HG03159 (cell line): ENCODE results near the gene RAB1A.

Experiments
- ATAC-seq: cut with Tn5 transposase; IDR thresholded peaks from one replicate; pipeline ENCODE4 v1.9.1; 2021; ENCODE audit warnings: mild to moderate bottlenecking, moderate library complexity; ENCODE audit not compliant: unreplicated experiment

Gene RAB1A

GRCh38 chr2:65062843-65063825 is 66.8 kb downstream of the RAB1A start:
- ATAC-seq: no peak

- ATAC-seq: no peak
Measured at GRCh38 chr2:65061910-65062339, 68.0 kb downstream of the RAB1A start.

DNA sequence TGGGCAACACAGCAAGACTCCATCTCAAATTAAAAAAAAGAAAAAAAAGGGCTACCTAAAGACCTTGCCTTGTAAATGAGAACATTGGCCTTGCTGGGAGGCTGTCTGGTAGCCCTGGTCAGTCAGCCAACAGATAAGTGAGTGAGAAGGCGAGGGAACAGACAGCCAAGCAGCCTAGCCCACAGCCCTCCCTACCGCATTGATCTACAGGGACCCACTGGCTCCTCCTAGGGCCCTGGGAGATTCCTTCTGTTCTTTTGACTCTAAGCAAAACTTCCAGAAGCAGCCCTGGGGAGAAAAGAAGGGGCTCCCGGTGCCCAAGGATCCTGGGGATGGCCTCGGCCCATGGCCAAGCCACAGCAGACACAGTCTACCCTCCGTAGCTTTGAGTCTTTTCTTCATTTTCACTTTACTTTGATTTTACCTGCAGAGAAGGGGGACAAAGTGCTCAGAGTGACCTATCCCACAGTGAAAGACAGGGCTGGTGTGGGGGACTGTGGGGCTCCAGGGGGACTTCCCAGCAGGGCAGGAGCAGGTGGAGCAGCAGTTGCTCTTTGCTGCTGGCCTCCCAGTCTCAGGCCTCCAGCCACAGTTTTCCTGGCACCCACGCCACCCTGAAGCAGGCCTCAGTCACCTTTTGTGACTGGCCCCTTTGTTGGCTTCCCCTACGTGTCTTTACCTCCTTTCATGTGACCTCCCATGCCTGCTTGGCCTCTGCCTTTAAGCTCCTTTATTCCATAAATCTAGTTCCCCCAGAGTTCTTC is 68.6 kb downstream of the RAB1A start:
- ATAC-seq: no peak

DNA sequence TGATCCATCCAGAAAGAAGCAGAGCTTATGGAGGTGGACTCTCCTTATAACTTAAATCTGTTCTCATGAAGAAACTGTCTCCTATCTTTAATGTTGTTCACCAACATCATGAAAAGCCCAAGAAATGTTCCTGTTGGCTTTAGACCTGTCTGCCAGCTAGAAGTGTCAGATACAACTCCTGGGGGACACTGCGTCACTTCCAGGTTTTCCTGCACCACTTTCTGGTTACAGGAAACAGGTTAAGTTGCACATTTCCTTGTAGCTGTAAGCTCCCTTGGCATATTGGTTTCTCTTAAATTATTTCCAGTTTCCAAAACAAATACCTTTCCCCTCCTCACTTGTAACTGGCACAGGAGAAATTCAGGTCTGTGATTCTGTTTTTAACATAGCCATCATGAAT is 70.8 kb downstream of the RAB1A start:
- ATAC-seq: no peak

DNA sequence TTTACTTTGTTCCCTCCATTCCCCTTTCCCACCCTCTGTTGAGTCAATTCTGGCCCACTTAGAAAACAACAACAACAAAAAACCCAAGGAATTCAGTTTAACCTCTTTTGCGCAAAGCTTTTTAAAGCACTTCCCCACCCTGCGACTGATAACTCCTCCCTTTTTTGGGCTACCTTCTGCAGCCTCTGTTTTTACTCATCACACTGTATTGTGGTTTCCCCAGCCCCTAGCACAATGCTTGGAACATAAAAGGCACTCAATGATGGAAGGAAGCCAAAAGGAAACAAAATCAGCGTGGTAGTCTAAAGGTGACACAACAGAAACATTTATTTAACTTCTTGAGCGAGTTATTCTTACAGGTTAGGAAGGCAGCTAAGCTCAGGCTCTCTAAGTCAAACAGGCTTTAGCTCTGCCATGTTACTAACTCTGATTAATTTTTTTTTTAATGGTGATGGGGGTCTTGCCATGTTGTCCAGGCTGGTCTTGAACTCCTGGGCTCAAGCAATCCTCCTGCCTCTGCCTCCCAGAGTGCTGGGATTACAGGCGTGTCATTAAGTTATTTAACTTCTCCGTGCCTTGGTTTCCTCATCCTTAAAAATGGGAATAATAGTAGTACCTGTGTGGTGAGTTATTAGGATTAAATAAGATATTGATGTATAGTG is 72.4 kb downstream of the RAB1A start:
- no peak for ATAC-seq

DNA sequence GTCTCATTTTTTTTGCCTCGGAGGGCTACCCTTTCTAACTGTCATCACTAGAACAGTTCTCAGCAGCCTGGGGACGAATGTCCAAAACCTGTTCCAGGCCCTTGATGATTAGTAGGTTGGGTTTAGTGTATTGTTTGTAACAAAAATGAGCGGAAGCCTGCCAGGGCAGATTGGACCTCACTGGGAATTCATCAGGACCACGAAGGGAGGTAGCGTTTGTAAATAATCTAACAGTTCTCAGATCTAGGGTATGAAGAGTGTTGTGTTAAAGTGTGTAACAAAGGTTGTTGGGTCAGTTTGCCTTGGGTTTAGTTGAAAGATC is 72.9 kb downstream of the RAB1A start:
- no peak for ATAC-seq

DNA sequence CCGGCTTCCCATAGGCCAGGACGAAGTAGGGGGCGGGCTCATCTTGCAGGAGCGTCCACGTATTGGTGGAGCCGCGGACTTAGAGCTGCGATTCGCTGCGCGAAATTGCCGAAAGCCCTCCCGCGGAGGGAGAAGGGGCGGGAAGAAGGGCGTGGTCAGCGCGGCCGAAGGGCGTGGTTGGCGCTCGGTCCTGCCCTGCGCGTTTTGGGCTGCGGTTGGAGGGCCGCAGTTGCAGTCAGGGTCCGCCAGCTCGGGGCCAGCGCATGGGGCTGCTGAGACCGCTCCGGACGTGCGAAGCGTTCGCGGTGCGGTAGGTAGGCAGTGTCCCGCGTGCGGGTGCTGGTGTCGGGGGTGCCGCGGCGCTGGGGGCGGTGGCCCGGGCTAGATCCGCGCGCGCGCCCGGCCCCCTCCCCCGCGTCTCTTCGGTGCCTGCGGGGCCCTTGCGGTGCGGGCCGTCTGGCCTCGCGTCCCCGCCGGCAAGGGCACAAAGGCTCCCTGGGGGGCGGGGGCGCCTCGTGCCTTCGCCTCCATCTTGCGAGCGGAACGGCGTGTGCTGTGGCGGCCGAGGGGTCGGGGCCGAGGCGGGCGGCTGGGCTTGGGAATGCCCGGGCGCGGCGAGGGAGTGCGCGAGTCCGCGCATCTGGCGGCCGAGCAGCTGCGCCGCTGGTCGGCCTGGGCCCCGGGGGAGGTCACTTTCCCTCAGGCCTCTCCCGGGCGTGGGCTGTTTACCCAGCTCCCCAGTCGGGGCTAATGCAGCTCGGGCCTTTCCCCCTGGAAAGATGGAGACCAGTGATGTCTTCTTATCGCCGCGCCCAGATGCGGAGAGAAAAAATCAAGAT is 73.5 kb downstream of the RAB1A start, which contains the start of gene CEP68:
Gene CEP68, plus strand, starts transcription at position 202 of the 839 bp plus-strand sequence. CDS start 13,029 bp downstream, outside the sequence.
- ATAC-seq: peak; percentile 81

- peak; percentile 35 for ATAC-seq
Measured at GRCh38 chr2:65055422-65056214, 74.3 kb downstream of the RAB1A start.

DNA sequence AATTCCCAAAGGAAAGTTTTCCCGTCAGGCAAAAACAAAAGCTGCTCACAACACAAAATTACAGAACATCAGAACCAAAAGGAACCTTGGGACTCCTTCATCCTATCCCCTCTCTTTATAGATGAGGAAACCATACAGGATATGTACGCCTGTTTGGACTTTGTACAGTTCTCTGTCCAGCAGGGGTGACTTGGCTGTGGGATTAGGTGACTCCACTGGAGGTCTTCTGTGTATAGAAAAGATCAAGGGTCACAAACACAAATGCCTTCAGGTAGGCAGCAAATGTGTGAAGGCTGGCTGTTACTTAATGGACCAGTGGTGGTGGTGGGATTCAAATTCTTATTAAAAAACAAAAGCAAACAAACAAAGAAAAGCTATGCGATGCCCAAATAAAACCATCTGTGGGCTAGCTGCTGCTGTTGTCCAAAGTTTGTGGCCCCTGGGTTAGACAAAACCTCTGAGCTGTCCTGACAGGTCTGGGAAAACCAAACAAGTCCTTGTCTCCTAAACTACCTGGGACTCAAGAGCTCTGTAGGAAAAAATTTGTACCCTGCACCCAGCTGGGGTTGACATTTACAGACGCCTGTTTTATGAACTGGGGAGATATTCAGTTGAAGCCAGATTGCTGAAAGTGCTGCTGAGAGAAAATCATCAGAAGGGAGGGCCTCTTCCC is 75.0 kb downstream of the RAB1A start:
- ATAC-seq: no peak

- ATAC-seq: peak; percentile 55
Measured at GRCh38 chr2:65053199-65053598, 76.7 kb downstream of the RAB1A start.

- ATAC-seq: no peak
Measured at GRCh38 chr2:65050931-65051330, 79.0 kb downstream of the RAB1A start.

GRCh38 chr2:65049010-65049639 is 80.8 kb downstream of the RAB1A start:
- ATAC-seq: no peak

DNA sequence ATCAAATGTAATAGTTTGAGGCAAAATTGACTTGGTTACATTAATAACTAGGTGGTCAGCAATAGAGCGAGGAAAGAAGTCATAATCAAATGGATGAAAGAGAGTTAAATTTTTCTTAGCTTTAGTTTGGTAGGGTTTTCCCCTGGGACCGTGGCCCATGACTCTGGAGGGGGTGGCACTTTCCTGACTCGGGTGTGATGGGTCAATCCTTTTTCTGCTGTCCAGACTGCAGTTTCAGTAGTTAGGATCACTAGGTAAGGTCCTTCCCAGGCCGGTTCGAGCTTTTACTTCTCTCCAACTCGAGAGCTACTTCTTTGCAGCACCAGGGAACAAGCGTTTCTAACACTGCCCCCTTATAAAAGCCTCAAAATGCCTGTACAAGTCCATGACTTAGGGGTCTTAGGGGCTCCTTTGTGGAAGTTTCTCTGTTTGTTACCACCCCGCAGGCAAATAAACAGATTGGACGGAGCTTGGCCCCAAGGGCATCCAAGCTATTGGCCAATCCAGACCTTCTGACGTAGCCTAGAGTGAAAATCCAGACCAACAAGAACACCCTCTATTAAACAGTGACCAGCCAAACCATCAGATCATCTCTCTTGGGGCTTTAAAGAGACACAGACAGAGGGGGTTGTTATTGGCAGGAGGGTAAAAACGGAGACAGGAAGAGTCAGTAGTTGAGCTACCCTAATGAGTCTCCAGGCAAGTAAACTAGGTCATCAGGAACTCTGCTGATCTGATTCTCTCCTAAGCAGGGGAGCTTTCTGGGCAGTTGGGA is 83.1 kb downstream of the RAB1A start:
- no peak for ATAC-seq

DNA sequence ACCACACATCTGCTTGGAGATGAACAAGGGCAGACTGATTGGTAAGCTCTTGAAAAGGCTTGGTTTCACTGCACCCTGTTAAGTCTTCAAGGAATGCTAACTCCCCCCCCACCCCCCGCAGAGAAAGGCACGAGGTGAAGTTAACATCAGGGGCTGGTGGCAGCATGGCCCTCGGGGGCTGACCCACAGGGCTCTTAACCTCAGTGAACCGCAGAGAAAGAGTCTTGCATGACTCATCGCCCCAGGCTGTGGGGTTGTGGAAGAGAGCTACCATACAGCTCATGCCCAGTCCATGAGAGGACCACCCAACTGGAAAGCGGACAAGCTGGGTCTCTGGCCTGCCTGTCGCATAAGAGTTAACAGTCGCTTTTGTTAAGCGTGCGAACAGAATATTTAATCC is 84.3 kb downstream of the RAB1A start:
- ATAC-seq: no peak

DNA sequence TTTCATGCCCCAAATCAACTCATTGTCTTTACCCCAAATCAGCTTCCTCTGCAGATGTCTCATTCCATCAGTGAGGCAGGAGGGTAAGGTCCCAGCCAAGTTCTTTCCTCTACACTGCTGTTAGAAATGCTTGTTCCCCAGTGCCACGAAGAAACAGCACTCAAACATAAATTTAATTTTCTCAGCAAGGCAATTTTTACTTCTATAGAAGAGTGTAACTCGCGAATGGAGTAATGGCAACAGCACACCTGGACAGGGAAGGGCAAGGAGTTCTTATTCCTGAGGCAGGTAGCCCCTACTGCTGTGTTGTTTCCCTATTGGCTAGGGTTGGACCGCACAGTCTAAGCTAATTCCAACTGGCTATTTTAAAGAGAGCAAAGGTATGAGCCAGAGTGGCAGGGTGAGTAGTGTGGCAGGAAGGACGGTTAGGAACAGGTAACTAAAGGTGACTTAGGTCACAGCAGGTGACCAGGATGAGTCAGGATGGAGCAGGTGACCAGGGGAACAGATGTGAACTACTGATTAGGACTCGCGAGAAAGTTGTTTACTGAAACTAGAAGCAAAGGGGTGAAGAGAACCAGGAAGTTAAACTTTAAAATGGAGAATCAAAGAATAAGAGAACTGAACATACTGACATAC is 85.7 kb downstream of the RAB1A start:
- no peak for ATAC-seq

DNA sequence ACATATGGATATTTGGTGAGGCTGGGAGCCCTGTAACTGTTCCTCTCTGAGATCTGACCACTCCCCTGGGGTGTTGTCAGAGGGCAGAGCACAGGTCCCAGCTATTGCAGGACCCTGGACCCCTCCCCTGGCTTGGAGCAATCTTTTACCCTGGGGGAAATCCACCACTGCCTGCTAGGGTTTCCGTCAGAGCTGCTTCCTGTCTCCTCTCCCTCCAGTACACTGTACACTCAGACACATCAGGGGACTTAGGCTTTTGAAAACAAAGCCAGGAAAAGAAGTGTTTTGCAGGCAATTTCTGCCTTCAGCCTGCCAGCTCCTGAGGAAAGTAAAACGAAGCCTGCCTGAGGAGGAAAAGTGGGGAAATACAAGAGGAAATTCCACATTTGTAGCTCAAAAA is 86.9 kb downstream of the RAB1A start:
- no peak for ATAC-seq
